Prostate gland (tissue), 2 donors: ENCODE data around the gene GDPD5. TPM values are rescaled to one million over a fixed set of nuclear protein-coding genes. Genes with fewer than 3 reads are reported as not detected.
A peak's percentile ranks its signal among the peaks of the same experiment; 100 is the strongest.

ENCODE experiments used
- DNase-seq: peaks from one replicate; pipeline ENCODE4 v3.0.0-alpha.2; 2019; ENCODE audit warnings: low spot score
- H3K27ac ChIP-seq, 2 donors: fragments of 200-600 bp; sonication (generic); 2 replicates each; pipeline ENCODE4 v1.5.1; 2017 to 2019
- H3K27me3 ChIP-seq: fragments of 200-600 bp; sonication (generic); replicated peaks from 2 replicates; pipeline ENCODE4 v1.5.1; 2019; ENCODE audit not compliant: insufficient read depth
- H3K36me3 ChIP-seq, 2 donors: fragments of 200-600 bp; sonication (generic); 1 replicate in 1 of 2; 2 replicates in 1 of 2; pipeline versions ENCODE4 v1.5.1 to v1.8.1; 2017 to 2019
- H3K4me1 ChIP-seq: fragments of 200-600 bp; sonication (generic); replicated peaks from 2 replicates; pipeline ENCODE4 v1.5.1; 2019
- H3K4me3 ChIP-seq, 2 donors: fragments of 200-600 bp; sonication (generic); 2 replicates each; pipeline ENCODE4 v1.5.1; 2017 to 2019
- H3K9me3 ChIP-seq: fragments of 200-600 bp; sonication (generic); 2 replicates; pipeline ENCODE4 v1.5.1; 2017
- CTCF ChIP-seq, 4 experiments: fragments of 200-600 bp in 2 of 4; fragments of 450-650 bp in 2 of 4; sonication (generic) in 2 of 4; IDR thresholded peaks; 1 replicate in 3 of 4; 2 replicates in 1 of 4; pipeline ENCODE4 v1.5.1; 2016 to 2019; ENCODE audit warnings: antibody characterized with exemption in 4 of 4, mild to moderate bottlenecking in 2 of 4, moderate library complexity in 2 of 4
- POLR2A ChIP-seq: fragments of 450-650 bp; IDR thresholded peaks from one replicate; pipeline ENCODE4 v1.6.1; 2016; ENCODE audit warnings: antibody characterized with exemption, mild to moderate bottlenecking
- POLR2AphosphoS5 ChIP-seq: sonication (generic); formaldehyde crosslinking; IDR thresholded peaks from one replicate; pipeline ENCODE4 v1.6.1; 2017; ENCODE audit warnings: antibody characterized with exemption
- WGBS: methylation state at CpG from one replicate; pipeline ENCODE4 v1.1.5; 2018; 5-methylcytosine and 5-hydroxymethylcytosine counted together
- intact Hi-C: fragments of 100-400 bp; cut with DNase I; formaldehyde crosslinking; loops from one replicate; pipeline ENCODE4 v1.14.2; 2022
- total RNA-seq, 2 donors: library from RNA; depleted of rRNA; stranded (reverse); fragments of >200 nt; gene quantifications; one replicate each; pipeline ENCODE4 v1.1.0, GENCODE V29; 2016

GDPD5 gene
- total RNA-seq, 2 donors from 2014 or later = 1.7 to 14.6 TPM

GRCh38 chr11:75562048-75562835 lies 36.5 kb upstream of the GDPD5 start, which contains the start of gene SERPINH1:
Gene SERPINH1 (plus strand): TSS chr11:75562253. CDS start chr11:75566350, 4,097 bp downstream.
- 1% methylated on average over 51 of the region's 51 CpGs for WGBS
- Histone ChIP-seq H3K36me3 (no peaks in the 10 kb centered on the region), H3K4me3 (peak within 1 kb of the TSS; percentile 84 to 89), H3K4me1 (peaks cover 35% of the 10 kb centered on the region), H3K27ac (peak within 1 kb of the TSS; percentile 98 to 99), H3K27me3 (no peaks in the 10 kb centered on the region), H3K9me3 (no peaks in the 10 kb centered on the region)
- TF ChIP-seq CTCF (IDR thresholded peaks at IDR 0.05) (no peak), POLR2A (peak; percentile 74), POLR2AphosphoS5 (peak; percentile 82)
- intact Hi-C loops = loop anchor here (5.0 kb wide), 1 partner anchor 250 kb away; no protein-coding TSS in a partner anchor
- peak; percentile 79 for DNase-seq

GRCh38 chr11:75561426-75562047 lies 35.8 kb upstream of the GDPD5 start:
- TF ChIP-seq CTCF (IDR thresholded peaks at IDR 0.05) (no peak), POLR2AphosphoS5 (no peak), POLR2A (no peak)
- no peaks in the 10 kb centered on the region for H3K9me3 ChIP-seq
- H3K4me1 ChIP-seq = peaks cover 35% of the 10 kb centered on the region
- H3K4me3 ChIP-seq = peak overlapping the region; percentile 84 to 89
- 19% methylated on average over 21 of the region's 21 CpGs for WGBS
- H3K27me3 ChIP-seq = no peaks in the 10 kb centered on the region
- DNase-seq = no peak
- H3K36me3 ChIP-seq = no peaks in the 10 kb centered on the region
- H3K27ac ChIP-seq = peak overlapping the region; percentile 98 to 99
- intact Hi-C loops = loop anchor here (5.0 kb wide), 1 partner anchor 251 kb away; no protein-coding TSS in a partner anchor

GRCh38 chr11:75560644-75561043 lies 34.9 kb upstream of the GDPD5 start:
- no peak for TF ChIP-seq POLR2A
- no peak for TF ChIP-seq CTCF (IDR thresholded peaks at IDR 0.05)
- no peak for TF ChIP-seq POLR2AphosphoS5
- Histone ChIP-seq H3K27ac (peak overlapping the region; percentile 98 to 99), H3K9me3 (no peaks in the 10 kb centered on the region), H3K27me3 (no peaks in the 10 kb centered on the region), H3K36me3 (no peaks in the 10 kb centered on the region), H3K4me3 (no peak overlapping the region), H3K4me1 (peaks cover 30% of the 10 kb centered on the region)
- intact Hi-C loops = loop anchor here (5.0 kb wide), 1 partner anchor 252 kb away; no protein-coding TSS in a partner anchor
- WGBS = 57% methylated on average over 1 of the region's 1 CpG
- DNase-seq = no peak

GRCh38 chr11:75558939-75559843 lies 33.5 kb upstream of the GDPD5 start:
- Histone ChIP-seq H3K4me3 (no peak overlapping the region), H3K27ac (peak overlapping the region; percentile 73 to 77), H3K36me3 (no peaks in the 10 kb centered on the region), H3K27me3 (no peaks in the 10 kb centered on the region), H3K9me3 (no peaks in the 10 kb centered on the region), H3K4me1 (peaks cover 18% of the 10 kb centered on the region)
- 45% methylated on average over 8 of the region's 8 CpGs for WGBS
- intact Hi-C loops = no loop called here
- no peak for TF ChIP-seq POLR2A
- DNase-seq = no peak
